ENCODE measurements around the gene CTSH.

GRCh38 chr15:78929536-78930264 lies 15.1 kb downstream of the CTSH start:
- TF ChIP-seq CTCF (conservative IDR thresholded peaks at IDR 0.05 in 1 of 2, IDR thresholded peaks at IDR 0.05 in 1 of 2; ENCODE audit: low read depth in 1 of 2, low read length in 2 of 2) (no peak), EZH2 (IDR thresholded peaks at IDR 0.05; ENCODE audit: low read length, missing control alignments) (no peak)
